HG03095 (cell line): Measurements from ENCODE around the gene PTPRF.
"Not testable (repeated sequence)": the region's sequence is repeated elsewhere in the genome, so short reads cannot be mapped to it uniquely, and the experiment has no call there.

Experiments used
- ATAC-seq: cut with Tn5 transposase; IDR thresholded peaks from one replicate; pipeline ENCODE4 v1.9.1; 2021; ENCODE audit warnings: moderate library complexity; ENCODE audit not compliant: unreplicated experiment

PTPRF gene

DNA sequence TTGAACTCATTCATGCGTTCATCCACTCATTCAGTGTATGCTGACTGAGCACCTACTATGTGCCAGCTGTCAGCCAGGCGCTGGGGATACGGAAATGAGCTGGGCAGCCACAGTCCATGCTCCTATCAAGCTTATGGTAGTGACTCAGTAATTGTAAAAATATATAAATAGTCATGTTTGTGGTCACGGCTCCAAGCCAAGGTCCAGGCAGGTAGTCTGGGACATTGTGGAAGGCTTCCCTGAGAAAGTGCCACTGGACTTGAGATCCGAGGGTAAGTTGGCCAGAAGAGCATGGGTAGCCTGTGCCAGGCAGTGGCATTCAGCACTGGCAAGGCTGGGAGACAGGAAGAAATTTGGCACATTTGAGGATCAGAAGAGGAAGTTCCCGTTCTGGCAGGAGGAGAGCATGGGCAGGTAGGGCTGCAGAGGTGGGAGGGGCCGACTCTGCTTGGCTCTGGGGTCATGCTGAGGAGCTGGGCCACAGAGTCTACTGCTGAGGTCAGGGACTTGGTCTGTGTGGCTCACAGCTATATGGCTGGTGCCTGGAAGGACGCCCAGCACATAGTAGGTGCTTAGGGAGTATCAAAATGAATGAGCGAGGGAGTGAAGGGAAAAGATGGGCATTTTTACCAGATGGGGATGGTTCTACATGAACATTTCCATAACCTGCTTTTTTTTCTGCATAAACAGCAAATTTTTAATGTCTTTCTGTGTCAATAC, 6.9 kb downstream of the PTPRF start:
- no peak for ATAC-seq

DNA sequence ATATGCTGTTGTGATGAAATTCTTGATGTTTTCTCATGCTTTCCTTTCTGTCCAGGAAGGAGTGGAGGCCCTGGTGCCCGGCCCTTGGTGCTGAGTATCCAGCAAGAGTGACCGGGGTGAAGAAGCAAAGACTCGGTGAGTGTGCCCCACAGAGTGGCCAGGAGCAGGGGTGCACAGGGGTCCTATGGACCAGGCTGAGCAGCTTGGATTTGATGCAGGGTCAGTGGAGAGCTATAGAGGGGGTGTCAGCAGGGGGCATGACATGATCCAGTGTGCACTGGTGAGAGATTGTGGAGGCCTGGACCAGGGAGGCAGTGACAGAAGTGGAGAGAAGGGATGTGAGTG, 7.4 kb downstream of the PTPRF start:
- ATAC-seq: no peak

DNA sequence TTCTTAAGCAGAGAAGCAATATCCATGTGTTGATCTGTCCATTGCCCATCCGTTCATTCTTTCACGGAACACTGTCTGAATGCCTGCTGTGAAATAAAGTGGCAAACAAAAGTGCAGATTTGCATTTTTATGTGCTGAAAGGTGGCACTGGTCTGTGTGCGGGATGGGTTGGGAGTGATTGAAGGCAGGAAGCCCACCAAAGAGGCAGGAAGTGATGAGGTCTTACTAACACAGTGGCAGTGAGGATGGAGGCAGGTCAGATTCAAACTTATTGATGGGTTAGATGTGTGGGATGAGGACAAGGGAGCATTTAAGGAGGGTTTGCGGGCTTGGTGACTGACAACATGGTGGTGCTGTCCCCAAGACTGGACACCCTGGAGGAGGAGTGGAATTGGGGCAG, 8.3 kb downstream of the PTPRF start:
- ATAC-seq: no peak

DNA sequence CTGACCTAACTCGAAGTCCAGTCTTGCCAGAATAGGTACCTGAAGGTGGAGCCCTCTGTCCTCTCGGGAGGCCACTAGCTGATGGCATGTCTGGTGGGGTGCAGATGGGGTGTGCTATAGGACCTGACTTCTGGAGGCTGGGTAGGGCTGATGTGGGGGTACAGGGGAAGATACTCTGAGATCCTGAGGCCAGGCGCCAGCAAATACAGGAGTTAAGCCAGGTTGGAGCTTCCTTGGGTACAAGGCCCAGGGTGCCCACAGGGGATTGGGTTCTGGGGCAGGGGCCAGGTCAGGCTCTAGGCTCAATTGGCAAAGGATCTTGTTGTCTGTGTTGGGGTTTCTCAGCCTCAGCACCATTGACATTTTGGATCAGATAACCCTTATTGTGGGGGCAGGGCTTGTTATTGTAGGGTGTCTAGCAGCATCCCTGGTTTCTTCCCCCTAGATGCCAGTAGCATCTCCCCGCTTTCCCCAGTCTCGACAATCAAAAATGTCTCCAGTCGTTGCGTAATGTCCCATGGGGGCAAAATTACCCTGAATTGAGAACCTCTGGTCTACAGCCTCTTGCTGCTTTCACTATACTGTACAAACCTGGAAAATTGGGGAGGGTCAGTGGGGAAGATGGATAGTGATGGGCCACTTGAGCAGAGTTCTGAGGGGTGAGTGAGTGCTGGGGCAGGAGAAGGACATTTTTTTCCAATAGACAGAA, 9.2 kb downstream of the PTPRF start:
- no peak for ATAC-seq

DNA sequence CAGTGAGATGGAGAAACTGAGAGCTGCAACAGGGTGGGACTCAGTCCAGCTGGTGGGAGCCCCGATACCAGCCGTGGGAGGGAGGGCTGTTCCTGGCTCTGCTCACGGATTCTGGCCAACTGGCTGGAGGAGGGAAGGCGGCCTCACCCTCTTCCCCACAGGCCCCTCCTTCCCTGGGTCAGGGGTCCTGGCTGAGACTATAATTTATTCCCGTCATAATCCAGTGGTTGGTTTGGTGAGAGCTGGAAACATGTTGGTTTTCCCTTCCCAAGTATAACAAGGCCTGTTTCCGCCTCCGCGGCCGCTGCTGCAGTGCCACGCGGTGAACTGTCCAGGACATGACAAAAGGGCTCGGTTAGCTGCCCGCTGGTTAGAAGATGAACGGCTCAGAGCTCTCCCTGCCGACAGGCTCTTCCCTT, 10.0 kb downstream of the PTPRF start:
- ATAC-seq: no peak

DNA sequence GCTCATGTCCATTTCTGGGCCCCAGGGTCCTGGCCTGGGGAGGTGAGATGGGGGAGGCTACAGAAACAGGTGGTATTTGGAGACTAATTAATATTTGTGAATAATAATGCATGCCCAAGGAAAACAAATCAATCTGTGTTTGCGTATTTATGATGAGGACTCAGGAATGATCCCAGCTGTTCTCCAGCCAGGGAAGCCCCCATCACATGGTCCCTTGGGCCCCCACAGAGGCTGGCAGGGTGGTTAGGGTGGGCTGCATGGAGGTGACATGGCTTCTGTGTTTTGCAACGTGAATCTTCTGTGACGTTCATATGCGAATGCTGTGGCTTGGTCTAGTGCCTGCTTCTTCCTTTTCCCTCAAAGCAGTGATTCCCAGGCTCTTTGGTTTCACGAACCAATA, 10.5 kb downstream of the PTPRF start:
- no peak for ATAC-seq

DNA sequence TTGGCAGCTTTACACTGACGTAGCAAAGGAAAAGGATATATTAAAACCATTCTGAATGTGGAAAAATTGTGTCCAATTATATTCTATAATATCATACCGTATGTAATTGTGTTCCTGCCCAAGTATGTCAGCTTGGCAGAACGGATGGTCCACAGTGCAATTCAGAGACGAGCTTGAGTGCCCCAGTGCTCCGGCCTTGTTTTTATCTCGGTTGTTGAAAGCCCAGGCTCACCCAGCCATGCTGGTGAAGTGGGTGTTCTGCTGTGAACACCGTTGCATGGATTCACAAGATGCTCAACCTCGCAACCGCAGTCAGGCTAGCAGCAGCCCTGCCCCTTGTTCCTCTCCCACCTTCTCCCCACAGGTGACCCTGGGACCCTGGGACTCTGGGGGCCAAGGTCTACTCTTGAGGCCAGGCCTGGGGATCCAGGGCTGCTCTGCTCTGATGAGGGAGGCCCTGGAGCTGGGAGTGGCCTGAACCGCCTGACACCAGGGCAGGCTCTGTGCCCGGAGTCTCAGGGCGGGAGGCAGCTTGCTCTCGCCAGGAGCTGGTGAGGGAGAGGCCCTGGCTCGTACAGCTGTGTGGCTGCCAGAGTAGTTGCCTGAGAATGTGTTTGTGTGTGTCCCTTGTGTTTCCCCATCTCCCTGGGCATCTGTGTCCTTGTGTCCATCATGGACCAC, 11.2 kb downstream of the PTPRF start:
- no peak for ATAC-seq

DNA sequence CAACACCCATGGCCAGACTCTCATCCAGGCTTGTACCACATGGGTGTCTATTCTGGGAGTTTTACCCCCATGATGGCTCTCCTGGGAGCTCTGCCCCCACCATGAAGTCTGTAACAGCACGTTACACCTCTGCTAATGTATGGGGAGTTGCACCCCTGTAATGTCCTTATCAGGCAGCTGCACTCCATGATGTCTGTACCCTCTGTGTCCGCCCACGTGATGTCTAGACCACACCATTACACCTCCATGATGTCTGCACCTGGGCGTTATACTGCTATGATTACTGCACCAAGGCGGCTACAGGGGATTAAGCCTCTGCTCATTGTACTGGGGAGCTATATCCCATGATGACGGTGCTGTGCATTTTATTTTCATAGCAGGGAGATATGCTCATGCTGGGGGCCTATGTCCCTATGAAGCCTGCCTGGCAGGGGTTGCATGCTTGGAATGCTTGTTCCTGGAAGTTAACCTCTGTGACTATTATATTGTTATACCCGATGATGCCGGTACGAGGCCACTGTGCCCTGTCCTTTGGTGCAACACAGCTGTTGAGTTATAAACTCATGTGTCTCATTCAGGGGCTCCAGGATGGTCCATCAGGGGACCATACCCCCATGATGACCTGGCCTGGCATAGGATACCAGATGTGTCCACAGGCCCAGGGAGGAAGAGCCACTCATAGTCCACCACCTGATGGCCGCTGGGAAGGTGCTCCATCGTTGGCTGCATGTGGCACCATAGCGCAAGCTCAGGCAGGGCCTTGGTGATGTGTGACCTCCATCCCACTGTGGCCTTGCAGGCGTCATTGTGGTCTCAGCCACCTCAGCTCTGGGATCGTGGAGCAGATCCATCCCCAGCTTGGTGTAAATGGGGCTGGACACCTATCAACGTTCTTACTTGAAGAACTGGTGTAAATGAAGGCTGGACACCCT, 12.1 kb downstream of the PTPRF start:
- no peak for ATAC-seq

DNA sequence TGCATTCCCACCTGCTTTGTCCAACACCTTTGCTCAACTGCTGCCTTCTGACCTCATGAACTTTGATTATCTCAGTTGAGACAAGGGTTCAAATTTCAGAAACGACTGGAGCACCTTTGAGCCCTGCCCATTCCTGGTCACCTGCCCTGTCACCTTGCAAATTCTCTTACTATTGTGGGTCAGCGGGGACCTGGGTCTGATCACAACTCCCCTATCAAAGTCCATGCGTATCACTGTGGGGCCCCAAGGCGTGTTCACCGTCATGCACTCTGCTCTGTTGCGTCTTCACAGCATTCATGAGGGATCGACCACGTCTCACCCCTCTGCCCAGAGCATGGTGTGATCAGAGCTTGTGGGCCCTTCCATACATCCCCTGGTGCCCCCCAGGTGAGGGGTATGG, 12.9 kb downstream of the PTPRF start:
- no peak for ATAC-seq

DNA sequence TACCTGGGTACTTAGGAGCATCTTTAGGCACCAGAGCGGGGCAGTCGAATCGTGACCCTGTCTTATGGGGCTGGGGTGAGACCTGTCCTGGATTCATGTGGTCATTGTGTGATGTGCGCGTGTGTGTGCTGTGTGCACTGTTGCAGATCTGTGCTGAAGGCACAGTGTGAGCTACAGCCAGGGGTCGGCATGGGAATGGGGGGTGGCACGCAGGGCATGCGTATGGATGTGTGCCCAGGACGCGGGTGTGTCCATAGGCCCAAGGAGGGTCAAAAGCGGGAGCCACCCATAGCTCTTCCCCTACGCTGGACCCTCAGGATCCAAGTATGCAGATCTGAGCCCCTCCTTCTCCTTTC, 14.6 kb downstream of the PTPRF start:
- ATAC-seq: no peak

DNA sequence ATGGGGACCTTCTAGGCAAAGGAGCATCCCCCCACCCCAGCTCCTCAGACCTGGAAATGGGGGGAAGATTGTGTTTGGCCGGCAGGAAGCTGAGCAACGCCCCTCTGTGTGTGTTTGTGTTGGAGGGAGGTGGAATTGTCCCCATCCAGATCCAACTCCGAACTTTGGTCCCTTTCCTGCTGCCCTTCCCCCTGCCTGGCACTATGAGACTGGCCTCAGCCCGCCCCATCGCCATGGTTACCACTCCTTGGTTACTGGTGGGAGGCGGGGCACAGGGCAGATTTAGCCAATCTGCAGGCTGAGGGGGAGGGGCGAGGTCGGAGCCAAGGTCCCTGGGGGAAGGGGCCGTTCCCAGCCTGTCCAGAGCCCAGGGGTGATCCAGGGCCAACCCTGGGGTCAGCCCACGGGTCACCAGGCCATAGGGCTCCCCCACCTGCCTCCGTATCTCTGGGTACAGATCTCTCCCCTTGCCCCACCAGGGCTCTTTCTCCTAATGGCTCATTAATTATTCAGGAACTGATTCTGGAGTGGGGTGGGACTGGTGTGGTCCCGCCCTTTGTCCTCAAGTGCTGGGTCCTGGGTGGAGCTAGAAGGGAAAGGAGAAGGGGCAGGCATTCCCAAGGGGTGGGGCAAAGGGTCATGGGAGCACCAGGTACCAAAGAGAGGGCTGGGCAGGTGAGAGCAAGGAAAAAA, 15.2 kb downstream of the PTPRF start:
- no peak for ATAC-seq

DNA sequence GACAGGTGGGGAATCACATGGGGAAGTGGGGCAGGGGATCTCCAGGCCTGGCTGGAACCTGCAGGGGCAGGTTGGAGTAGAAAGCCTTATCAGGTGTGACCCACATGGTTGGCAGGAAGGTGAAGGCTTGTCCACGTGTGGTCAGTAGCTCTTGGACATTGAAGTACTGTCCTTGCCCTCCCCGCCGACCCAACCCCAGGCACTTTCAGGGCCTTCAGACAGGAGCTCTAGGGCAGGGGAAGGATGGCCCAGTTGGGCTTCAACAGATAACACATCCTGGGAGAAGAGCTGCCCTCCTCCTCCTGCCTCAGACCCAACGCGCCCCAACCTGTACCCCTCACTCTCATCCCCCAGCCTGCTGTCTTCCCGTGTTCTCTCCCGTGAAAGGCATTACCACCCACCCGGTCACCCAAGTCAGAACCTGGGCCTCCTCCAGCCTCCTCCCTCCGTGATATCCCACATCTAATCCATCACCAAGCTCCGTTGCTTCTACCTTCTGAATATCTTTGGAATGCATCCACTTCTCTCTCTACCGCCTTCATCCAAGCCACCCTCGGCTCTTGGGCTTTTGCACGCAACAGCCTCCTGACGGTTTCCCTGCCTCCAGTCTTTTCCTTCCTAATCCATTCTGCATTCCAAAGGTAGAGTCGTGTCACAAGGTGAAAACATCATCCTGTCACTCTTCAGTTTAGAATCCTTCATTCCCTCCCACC, 15.9 kb downstream of the PTPRF start:
- ATAC-seq: no peak

DNA sequence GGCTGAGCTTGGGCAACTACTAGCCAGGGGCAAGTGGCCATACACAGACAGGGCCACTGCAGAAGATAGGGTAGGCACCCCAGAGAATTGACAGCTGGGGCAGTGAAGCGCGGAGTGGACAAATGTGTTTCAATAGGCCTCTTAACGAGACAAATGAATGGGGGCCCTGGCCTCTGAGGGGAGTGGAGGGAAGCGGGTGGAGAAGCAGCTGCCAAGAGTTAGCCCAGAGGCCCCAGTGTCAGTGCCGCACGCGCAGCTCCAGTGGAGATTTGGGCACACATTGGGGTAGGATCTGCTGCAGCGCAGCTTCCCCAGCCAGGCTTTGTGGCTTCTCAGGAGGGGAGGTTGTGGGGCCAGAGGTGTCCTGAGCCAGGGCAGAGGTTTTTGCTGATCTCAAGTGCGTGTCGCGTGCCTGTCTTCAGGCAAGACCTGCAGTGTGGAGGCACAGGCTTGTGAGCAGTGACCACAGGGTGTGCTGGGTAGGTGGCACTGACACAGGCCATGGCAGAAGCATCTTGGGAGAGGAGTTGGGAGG, 16.9 kb downstream of the PTPRF start:
- ATAC-seq: no peak

DNA sequence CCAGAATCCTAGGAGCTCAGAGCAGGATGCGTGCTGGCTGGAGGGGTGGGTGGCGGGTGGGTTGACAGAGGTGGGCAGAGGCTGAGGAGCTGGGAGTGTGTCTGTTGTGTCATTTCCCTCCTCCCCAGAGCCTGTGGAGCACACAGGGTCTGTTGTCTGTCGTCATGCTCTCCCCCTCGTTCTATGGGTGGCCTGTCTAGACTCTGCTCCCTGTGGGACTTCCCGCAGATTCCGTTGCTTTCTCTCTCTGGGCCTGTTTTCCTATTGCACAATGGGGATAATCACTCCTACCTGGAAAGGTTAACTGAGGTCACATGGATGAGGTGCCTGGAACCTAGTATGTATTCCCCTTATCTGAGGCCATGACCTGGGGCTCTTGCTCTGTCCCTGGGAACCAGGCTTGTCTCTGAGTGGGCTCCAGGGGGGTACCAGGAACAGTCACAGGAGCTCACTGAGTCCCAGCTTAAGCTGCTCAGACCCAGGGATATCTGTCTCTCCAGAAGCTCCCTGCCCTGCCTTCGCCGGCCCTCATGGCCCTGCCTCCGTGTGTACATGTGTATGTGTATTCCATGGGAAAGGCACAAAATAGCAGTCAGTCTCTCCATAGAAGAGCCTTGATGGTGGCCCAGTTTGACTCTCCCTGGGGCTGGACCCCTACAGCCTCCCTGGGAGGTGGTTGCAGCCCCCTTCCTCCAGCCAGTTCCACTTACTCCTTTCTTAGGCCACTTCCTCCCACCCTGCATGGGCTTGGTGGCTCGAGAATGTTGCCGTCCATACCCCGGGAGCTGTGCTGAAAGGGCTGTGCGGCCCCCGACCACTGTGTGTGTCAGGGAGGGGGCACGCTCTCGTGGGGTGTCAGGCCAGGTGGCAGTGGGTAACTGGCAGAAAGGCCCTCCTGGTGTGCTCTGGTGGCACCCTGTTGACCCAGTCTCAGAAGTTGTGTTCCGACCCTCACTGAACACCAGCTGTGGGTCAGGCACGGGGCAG, 17.9 kb downstream of the PTPRF start:
- no peak for ATAC-seq

DNA sequence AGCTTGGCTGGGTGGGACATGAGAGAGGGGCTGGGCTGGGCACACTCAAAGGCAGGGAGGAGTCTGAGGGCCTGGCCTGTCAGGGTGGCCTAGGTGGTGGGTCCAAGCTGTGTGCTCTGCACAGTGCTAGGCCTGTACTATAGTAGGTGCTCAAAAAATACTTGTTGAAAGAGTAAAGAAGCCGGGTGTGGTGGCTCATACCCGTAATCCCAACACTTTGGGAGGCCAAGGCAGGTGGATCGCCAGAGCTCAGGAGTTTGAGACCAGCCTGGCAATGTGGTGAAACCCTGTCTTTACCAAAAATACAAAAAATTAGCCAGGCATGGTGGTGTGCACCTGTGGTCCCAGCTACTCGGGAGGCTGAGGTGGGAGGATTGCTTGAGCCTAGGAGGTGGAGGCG, 18.7 kb downstream of the PTPRF start:
- ATAC-seq: not testable (repeated sequence)

DNA sequence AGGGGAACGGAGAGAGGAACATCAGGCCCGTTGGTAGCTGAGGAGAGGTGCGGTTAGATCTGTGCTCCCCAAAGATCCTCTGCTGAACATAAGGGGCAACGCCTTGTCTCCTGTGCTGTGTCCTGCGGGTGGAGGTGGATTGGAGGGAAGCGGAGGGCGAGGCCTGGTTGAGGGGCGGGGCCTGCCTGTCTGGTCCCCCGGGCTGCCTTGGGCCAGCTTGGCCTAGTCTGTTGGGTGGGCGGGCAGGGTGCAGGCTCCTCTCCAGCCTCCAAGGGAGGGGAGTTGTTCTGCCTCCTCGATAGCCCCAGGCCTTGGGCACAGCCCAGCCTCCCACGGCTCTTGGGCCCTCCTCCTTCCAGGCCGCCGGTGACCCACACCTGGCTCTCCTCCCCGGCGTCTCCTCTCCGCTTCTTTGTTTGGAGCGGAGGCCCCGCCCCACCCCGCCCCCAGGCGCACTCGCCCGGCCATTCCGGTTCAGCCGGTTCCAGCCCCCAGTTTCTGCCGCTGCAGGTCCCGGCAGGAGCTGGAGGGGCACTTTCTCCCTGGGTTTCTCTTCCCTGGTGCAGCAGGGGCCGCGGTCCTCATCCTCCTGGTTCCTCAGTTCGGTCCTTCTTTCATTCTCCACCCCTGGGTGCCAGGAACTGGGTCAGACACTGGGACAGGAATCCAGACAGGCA, 19.4 kb downstream of the PTPRF start:
- no peak for ATAC-seq

DNA sequence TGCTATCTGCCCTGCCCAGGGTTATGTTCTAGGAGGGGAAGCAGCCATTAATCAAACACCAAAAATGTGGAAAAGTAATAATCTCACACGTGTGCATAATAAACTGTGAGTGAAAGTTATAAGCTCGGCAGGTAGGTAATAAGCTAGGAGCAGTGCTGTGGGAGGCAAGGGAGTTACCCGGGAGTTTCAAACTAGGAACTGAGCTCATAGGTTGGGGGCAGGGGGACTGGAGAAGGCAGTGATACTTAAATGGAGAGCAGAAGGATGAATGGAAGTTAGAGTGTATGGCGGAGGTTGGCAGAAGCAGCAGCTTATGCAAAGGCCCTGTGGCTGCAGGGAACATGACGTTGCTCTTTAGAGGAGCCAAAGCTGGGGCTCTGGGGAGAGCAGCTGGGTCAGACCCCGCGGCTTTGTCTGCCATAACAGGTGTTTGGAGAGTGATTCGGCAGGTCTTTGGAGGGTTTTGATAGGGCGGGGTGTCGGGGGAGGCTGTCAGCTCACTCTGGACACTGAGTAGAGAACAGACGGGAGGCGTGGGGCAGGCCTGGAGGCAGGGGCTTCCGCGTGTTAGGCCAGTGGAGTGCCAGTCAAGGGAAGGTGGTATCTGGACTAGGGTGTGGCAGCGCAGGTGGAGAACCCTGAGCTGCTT, 20.0 kb downstream of the PTPRF start:
- ATAC-seq: no peak
